ENCODE results near the gene KDM4B. TPM values are rescaled to one million over a fixed set of nuclear protein-coding genes. Genes with fewer than 3 reads are reported as not detected.

Gene KDM4B
- total RNA-seq, 4 donors from 2014 or later, result 29.2 to 43.8 (median 38.7) TPM

DNA sequence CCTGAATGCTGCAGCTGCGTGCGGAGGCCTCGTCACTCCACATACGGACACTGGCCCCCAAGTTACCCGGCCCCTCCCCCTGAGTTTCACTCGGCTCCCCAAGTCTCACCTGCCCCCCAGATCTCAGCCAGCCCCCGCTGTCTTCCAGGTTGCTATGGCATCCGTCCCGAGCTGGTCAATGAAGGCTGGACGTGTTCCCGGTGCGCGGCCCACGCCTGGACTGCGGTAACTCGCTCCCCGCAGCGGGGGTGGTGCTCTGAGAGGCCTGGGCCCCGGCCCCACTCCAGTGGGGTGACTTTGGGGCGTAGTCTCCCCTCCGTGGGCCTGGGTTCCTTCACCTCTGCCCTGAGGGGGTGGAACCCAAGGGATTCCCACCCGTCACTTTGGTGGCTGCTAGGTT is 168.2 kb downstream of the KDM4B start:
- Histone ChIP-seq H3K27me3 (no peaks in the 10 kb centered on the region), H3K4me3 (no peak overlapping the region), H3K36me3 (peaks cover 0 to 100% of the 10 kb centered on the region in 2 donors), H3K4me1 (no peaks in the 10 kb centered on the region), H3K9me3 (no peaks in the 10 kb centered on the region), H3K27ac (no peak overlapping the region)
- no peak for ATAC-seq
- TF ChIP-seq EP300 (IDR thresholded peaks at IDR 0.05) (no peak), POLR2A (IDR thresholded peaks at IDR 0.05) (no peak)
- no CpG with 5 or more reads among the region's 22 CpGs for WGBS, 2 donors (ENCODE audit: low coverage in 1 of 2)

DNA sequence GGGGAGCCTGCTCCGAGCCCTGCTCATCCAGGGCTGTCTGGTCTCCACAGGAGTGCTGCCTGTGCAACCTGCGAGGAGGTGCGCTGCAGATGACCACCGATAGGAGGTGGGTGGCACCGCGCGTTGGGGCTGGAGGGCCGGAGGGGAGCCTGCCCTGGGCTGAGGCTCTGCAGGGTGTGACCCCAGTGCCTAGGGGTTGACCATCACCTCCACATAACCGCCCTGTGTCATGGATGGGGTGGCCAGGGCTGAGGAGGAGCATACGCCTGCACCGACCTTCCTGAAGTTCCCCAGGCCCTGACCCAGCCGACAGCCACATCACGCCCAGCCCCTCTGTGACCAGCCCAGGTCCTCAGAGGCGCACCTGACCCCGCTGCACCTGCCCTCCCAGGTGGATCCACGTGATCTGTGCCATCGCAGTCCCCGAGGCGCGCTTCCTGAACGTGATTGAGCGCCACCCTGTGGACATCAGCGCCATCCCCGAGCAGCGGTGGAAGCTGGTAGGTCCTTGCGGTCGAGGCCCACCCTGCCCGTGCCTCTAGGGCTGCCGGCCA is 168.7 kb downstream of the KDM4B start:
- Histone ChIP-seq H3K4me1 (no peaks in the 10 kb centered on the region), H3K4me3 (no peak overlapping the region), H3K36me3 (peaks cover 0 to 100% of the 10 kb centered on the region in 2 donors), H3K27ac (no peak overlapping the region), H3K27me3 (no peaks in the 10 kb centered on the region), H3K9me3 (no peaks in the 10 kb centered on the region)
- WGBS, 2 donors (ENCODE audit: low coverage in 1 of 2), result no CpG with 5 or more reads among the region's 29 CpGs
- no peak for ATAC-seq
- TF ChIP-seq, protein P1, sequence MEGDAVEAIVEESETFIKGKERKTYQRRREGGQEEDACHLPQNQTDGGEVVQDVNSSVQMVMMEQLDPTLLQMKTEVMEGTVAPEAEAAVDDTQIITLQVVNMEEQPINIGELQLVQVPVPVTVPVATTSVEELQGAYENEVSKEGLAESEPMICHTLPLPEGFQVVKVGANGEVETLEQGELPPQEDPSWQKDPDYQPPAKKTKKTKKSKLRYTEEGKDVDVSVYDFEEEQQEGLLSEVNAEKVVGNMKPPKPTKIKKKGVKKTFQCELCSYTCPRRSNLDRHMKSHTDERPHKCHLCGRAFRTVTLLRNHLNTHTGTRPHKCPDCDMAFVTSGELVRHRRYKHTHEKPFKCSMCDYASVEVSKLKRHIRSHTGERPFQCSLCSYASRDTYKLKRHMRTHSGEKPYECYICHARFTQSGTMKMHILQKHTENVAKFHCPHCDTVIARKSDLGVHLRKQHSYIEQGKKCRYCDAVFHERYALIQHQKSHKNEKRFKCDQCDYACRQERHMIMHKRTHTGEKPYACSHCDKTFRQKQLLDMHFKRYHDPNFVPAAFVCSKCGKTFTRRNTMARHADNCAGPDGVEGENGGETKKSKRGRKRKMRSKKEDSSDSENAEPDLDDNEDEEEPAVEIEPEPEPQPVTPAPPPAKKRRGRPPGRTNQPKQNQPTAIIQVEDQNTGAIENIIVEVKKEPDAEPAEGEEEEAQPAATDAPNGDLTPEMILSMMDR (IDR thresholded peaks at IDR 0.05), result peak in 1 of 4 experiments; percentile 36
- TF ChIP-seq POLR2A (IDR thresholded peaks at IDR 0.05), result no peak

DNA sequence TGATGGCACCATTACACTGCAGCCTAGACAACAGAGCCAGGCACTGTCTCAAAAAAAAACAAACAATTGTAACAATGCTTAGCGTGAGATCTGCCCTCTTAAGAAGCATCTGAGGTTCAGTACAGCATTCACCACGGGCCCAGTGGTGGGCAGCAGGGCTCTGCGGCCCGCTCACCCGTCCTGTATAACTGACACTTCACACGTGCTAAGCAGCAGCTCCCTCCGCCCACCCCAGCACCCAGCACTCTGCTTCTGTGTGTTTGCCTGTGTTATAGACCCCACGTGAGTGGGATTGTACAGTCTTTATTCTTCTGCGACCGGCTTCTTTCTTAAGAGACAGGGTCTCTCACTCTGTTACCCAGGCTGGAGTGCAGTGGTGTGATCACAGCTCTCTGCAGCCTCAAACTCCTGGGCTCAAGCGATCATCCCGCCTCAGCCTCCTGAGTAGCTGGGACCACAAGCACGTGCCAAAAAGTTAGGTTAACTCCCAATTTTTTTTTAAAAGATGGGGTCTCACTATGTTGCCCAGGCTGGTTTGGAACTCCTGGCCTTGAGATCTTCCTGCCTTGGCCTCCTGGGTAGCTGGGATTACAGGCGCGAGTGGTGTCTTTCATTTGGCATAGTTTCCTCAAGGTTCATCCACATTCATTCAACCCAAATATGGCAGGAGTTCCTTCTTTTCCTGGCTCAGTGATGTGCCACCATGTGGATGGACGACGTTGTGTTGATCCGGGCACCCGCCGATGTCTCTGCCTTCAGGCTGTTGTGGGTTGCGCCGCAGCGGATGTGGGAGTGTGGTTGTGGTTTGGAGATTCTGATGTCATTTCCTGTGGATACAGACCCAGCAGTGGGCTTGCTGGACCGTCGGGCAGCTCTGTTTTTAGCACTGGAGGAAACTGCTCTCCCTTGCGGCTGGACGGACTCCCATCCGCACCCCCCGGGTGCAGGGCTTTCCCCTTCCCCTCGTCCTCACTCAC is 170.0 kb downstream of the KDM4B start:
- no peaks in the 10 kb centered on the region for H3K9me3 ChIP-seq
- H3K27me3 ChIP-seq, result no peaks in the 10 kb centered on the region
- no peak overlapping the region for H3K4me3 ChIP-seq
- WGBS, 2 donors (ENCODE audit: low coverage in 1 of 2), result 79 to 89% methylated on average over 5 to 6 of the region's 30 CpGs
- H3K4me1 ChIP-seq, result no peaks in the 10 kb centered on the region
- no peak overlapping the region for H3K27ac ChIP-seq
- peaks cover 0 to 100% of the 10 kb centered on the region in 2 donors for H3K36me3 ChIP-seq
- TF ChIP-seq POLR2A (IDR thresholded peaks at IDR 0.05) (no peak), EP300 (IDR thresholded peaks at IDR 0.05) (no peak), POLR2AphosphoS5 (IDR thresholded peaks at IDR 0.05) (no peak)
- TF ChIP-seq, protein P1 (IDR thresholded peaks at IDR 0.05), result no peak
- ATAC-seq, result no peak

DNA sequence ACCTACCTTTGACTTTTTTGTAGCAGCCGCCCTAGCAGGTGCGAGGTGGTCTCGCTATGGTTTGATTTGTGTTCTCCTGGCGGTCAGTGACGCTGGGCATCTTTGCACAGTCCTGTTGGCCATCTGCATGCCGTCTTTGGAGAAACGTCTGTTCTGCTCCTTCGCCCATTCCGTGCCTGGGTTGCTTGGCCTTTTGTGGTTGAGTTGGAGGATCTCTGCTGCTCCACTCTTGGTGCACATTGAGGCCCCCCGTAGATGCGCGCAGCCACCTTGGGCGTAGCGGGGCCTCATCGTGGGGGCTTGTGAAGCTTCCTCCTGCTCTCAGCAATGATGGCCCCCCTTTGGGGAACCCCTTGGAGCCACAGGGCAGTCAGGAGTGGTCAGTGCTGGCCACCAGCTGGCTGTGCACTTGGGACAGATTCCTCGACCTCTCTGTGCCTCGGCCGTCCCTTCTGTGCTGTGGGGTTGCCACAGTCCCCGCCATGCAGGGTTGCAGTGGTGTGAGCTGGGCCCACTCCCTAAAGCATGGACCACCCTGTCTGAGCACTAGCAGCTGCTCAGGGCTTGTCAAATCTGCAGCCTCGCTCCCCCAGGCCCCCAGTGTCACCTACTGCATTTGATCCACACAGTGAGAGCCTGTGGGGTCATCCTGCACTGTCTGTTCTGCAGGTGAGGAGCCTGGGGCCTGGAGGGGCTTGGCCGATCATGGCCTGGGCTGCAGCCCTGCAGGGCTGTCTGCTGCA is 170.8 kb downstream of the KDM4B start:
- WGBS, 2 donors (ENCODE audit: low coverage in 1 of 2), result 88 to 93% methylated on average over 4 to 5 of the region's 21 CpGs
- TF ChIP-seq POLR2AphosphoS5 (IDR thresholded peaks at IDR 0.05) (no peak), EP300 (IDR thresholded peaks at IDR 0.05) (no peak), POLR2A (IDR thresholded peaks at IDR 0.05) (no peak)
- TF ChIP-seq, protein P1 (IDR thresholded peaks at IDR 0.05), result no peak
- Histone ChIP-seq H3K27me3 (no peaks in the 10 kb centered on the region), H3K36me3 (peaks cover 0 to 100% of the 10 kb centered on the region in 2 donors), H3K27ac (no peak overlapping the region), H3K9me3 (no peaks in the 10 kb centered on the region), H3K4me3 (no peak overlapping the region), H3K4me1 (no peaks in the 10 kb centered on the region)
- ATAC-seq, result no peak

DNA sequence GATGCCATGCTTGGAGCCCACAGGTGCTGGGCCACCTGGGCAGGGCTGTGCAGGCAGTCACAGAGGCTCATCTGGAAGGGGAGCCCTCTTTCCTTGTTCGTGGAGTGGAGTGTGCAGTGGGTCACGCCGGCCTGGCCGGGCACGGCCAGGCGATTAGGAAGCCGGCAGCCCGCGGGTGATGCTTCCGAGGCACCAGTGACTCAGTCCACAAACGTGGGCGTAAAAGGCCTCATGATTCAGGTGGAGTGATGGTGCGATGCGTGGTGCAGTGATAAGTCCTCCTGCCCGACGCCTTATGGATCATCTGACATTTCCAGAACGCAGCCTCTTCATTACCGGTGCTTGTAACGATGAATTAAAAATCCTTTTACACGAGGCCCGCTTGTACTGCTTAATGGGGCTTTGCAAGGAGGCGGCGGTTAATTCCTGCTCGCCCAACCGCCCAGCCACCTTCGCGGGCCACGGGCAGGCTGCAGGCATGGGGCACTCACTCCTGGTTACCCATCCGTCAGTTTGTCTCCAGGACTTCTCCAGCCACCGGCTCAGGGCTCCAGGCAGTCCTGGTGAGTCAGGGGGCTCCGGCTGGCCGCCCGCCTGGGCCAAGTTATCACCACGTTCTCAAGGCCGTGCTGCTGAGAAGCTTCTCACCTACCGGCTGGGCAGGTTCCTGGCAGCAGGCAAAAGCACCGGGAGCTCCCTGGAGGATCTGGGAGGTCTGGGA is 172.4 kb downstream of the KDM4B start:
- no peak for ATAC-seq
- TF ChIP-seq POLR2A (IDR thresholded peaks at IDR 0.05) (no peak), EP300 (IDR thresholded peaks at IDR 0.05) (no peak), POLR2AphosphoS5 (IDR thresholded peaks at IDR 0.05) (no peak)
- TF ChIP-seq, protein P1 (IDR thresholded peaks at IDR 0.05), result no peak
- 87 to 92% methylated on average over 3 to 12 of the region's 37 CpGs for WGBS, 2 donors (ENCODE audit: low coverage in 1 of 2)
- Histone ChIP-seq H3K27ac (no peak overlapping the region), H3K4me3 (no peak overlapping the region), H3K9me3 (no peaks in the 10 kb centered on the region), H3K27me3 (no peaks in the 10 kb centered on the region), H3K36me3 (peaks cover 0 to 100% of the 10 kb centered on the region in 2 donors), H3K4me1 (no peaks in the 10 kb centered on the region)

All from gastroesophageal sphincter (tissue), 4 donors.